ENCODE results near the gene PPP2R5C.

Gene PPP2R5C

DNA sequence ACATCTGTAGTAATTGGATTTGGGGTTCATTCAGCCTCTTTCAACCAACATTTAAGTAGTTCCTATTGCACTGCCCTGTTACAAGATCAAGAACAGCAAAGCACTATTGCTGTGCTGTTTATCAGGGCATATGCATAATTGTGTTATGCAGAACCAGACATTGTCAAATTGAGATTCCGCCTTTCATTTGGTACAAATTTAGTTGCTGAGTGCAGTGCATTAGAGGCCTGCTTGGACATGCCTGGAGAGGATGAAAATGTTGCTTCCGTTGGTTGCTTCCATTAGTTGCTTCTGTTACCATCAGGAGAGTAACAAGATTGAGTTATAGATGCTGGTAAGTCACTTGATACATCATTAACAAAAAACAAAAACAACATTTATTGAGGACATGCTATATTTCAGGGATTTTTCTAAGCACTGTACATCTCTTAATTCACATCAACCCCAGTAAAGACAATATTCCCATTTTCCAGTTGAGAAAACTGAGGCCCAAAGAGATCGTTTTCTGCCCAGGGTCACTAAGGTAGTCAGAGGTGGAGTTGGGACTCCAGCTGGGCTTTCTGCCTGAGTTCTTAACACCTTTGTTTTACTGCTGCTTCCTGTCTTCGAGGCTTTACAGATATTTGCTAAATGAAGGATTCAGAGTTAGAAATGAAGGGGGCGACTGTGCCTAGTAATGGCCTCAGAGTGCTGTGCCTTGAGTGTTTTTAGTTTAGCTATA, 79.3 kb downstream of the PPP2R5C start:
- DNase-seq (ENCODE audit: low read depth) = no peak

GRCh38 chr14:101843038-101843437, 81.5 kb downstream of the PPP2R5C start:
- DNase-seq (ENCODE audit: low read depth) = no peak

DNA sequence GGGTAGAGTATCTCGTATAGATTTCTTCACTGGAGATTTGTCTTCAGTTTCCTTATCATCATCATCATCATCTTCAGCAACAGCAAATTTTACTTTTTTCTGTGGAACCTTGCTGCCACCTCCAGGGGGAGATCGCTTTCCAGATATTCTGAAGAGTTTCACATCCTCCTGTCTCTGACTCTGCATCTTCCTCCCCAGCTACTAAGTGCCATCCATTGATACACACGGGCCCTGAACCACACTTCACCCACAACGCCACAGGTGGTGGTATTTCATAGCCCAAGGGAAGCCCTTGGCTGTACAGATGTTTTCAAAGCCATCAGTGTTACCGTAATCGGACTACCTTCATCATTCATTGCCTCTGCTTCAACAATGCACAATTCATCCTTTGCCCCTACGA, 82.2 kb downstream of the PPP2R5C start:
- peak; percentile 39 for DNase-seq (ENCODE audit: low read depth)

- DNase-seq (ENCODE audit: low read depth) = no peak
Measured at GRCh38 chr14:101844219-101844618, 82.7 kb downstream of the PPP2R5C start.

- DNase-seq (ENCODE audit: low read depth) = no peak
Measured at GRCh38 chr14:101844751-101845150, 83.2 kb downstream of the PPP2R5C start.

DNA sequence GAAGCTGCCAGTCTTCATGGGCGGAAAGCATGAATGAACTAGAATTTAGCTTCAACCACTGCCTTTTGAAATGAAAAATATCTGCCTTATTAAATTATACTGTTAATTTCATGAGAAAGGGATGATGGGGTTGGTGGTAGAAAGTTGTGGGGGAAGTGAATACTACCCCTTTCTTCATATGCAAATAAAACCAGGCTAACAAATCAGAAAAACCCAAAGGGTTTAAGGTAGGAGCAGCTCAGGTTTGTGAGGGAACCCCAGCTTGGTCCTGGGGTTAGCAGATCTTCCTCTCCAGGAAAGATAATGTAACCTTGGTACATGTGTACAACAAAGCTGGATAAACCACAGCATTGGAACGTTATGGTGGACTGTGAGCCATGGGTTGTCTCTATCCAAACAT, 84.0 kb downstream of the PPP2R5C start:
- DNase-seq (ENCODE audit: low read depth) = no peak

- DNase-seq (ENCODE audit: low read depth) = no peak
Measured at GRCh38 chr14:101845896-101846295, 84.4 kb downstream of the PPP2R5C start.

DNA sequence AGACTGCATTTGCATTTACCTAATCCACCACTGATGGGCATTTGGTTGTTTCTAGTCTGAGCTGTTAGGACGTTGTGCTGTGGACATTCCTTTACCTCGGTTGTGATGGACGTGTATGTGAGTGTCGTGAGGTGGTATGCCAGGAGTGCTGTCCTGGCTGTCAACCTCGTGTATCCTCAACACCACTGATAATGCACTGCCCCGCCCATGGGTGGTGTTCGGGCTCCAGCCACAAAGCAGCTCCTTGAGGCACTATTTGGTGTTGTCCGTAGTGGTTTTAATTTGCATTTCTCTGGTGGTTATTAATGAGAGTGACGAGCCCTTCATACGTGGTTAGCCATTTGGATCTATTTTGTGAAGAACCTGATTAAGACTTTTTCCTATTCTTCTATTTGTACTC, 87.6 kb downstream of the PPP2R5C start:
- no peak for DNase-seq (ENCODE audit: low read depth)

DNA sequence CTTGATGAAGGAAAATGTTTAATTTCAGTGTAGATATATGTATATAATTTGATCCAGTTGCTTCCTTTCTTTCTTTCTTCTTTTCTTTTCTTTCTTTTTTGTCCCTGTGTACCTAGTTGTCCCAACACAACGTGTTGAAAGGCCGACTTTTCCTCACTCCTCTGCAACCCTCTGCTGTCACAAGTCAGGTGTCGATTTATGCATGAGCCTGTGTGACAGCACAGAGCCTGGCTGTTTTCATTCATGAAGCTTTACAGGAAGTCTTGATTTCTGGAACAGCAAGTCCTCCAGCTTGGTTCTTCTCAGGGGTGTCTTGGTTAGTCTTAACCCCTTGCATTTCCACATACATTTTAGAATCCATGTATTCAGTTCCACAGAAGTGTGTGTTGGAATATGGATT, 88.1 kb downstream of the PPP2R5C start:
- no peak for DNase-seq (ENCODE audit: low read depth)

DNA sequence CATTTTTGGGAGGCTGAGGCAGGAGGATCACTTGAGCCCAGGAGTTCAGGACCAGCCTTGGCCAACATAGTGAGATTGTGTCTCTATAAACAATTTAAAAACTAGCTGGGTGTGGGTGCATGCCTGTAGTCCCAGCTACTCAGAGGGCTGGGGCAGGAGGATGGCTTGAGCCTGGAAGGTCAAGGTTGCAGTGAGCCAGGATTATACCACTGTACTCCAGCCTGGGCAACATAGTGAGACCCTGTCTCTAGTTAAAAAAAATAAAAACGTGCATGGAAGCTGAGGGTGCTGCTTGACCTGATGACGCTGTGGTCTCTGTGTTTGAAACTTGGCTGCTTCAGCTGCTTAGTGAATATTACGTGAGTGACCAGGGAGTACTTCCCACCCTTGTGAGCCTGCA, 89.7 kb downstream of the PPP2R5C start:
- no peak for DNase-seq (ENCODE audit: low read depth)

DNA sequence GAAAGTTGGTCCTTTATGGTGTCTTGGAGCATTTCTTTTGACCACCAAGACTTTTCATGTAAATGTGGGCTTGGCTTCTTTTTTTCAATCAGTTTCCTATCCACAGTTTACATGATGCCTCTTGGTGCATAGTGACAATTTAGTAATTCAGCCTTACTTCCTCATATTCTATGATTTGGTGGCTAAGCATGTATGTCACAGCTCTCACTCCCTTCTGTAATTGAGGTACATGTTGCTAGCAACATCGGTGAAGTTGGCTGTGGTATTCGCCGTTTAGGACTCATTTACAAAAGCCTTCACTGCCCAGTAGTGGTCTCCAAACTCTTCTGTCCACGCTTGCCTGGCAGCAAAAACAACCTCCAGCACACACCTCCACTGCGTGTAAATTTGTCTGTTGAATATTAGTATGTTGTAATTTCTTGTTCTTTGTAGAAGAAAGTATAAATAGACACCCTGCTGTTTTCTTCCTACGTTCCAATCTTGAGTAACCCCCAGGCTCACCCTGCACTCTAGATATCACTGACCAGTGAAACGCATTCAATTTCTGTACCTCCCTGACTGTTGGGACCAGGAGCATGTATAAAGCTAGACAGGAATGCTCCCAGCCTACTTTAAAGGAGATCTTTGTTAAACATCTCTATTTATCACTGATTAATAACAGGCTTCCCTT, 90.4 kb downstream of the PPP2R5C start:
- DNase-seq (ENCODE audit: low read depth) = no peak

GRCh38 chr14:101852785-101853184, 91.3 kb downstream of the PPP2R5C start:
- no peak for DNase-seq (ENCODE audit: low read depth)

DNA sequence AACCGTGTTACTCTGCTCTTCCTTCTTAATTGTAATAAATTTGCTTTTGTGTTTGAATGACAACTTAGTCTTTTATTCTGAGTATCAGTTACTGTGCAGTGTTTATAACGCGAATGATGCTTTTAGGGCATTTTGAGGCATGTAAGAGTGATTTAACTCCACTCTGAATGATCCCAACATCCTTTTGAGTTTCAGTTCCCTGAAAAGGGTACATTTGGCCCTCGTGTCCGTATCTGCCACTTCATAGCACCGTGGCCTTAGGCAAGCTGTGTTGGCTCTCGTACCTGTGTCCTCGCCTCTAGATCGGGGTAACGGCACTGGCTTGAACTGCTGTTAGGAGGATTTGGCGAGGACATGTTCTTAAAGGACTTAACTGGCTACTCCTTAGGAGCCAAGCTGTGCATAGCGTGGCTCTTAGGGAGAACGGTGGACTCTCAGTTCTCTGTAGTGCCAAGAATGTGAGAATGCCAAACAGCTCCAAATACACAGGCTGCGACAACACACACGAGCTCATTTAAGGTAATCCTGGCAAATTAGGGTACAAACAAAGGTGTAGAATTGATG, 92.0 kb downstream of the PPP2R5C start:
- DNase-seq (ENCODE audit: low read depth) = no peak

- DNase-seq (ENCODE audit: low read depth) = no peak
Measured at GRCh38 chr14:101854366-101854765, 92.9 kb downstream of the PPP2R5C start.

GRCh38 chr14:101855958-101856357, 94.4 kb downstream of the PPP2R5C start:
- no peak for DNase-seq (ENCODE audit: low read depth)

GRCh38 chr14:101856536-101856935, 95.0 kb downstream of the PPP2R5C start:
- no peak for DNase-seq (ENCODE audit: low read depth)

- DNase-seq (ENCODE audit: low read depth) = no peak
Measured at GRCh38 chr14:101857226-101857625, 95.7 kb downstream of the PPP2R5C start.

GRCh38 chr14:101858791-101859537, 97.5 kb downstream of the PPP2R5C start:
- DNase-seq (ENCODE audit: low read depth) = no peak

DNA sequence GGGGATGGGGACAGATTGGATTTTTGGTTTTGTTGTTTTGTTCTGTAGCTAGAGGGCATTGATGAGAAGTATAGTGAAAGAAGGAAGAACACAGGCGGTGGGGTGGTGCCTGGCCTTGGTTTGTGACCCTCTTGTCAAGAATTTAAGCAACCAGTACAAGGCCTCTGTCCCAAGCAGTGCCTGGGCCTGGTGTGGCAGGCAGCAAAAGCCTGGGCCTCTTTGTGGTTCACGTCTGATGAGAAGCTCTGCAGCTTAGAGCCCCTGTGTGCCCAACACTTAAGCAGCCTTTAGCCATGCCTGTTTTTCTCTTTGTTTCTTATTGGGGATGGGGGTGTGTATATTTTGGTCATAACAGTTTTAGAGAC, 98.0 kb downstream of the PPP2R5C start:
- no peak for DNase-seq (ENCODE audit: low read depth)

- no peak for DNase-seq (ENCODE audit: low read depth)
Measured at GRCh38 chr14:101859958-101860357, 98.4 kb downstream of the PPP2R5C start.

DNA sequence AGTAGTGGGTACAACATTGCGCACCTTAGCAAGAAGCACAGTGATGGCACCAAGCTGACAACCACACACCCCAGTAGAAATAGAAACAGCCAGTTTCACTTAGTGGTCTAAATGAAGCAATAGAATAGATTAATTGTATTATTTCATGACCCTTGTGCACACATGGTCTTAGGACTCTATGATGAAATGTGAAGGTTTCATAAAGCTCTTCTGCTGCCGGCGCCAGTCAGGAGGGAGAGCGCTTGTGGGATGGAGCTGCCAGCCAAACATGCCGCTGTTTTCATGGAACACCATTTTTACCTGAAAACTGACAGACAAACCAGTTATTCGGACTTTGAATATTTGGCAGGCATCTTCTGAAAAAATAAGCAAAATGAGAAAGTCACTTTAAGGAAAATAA, 100.0 kb downstream of the PPP2R5C start:
- DNase-seq (ENCODE audit: low read depth) = no peak

- no peak for DNase-seq (ENCODE audit: low read depth)
Measured at GRCh38 chr14:101862177-101862576, 100.7 kb downstream of the PPP2R5C start.

- DNase-seq (ENCODE audit: low read depth) = no peak
Measured at GRCh38 chr14:101862711-101863110, 101.2 kb downstream of the PPP2R5C start.
